Natural killer cell (primary cell): ENCODE measurements around the gene UPP1. TPM values are rescaled to one million over a fixed set of nuclear protein-coding genes. Genes with fewer than 3 reads are reported as not detected.

Source experiments
- ATAC-seq, 3 donors: fragments of 150-1000 bp in 2 of 3; fragments of 200-7000 bp in 1 of 3; cut with Tn5 transposase; 1 replicate in 1 of 3; 2 replicates in 2 of 3; pipeline ENCODE4 v1.10.0; 2021; ENCODE audit warnings: mild to moderate bottlenecking in 2 of 3, moderate library complexity in 2 of 3
- DNase-seq, 2 donors: peaks; one replicate each; pipeline versions ENCODE4 v3.0.0 to v3.0.0-alpha.2; 2013 to 2021; ENCODE audit warnings: mixed read lengths in 1 of 2
- H3K27ac ChIP-seq: one replicate; pipeline ENCODE4 v1.5.1; 2013; ENCODE audit warnings: mild to moderate bottlenecking, low read length
- H3K27me3 ChIP-seq: one replicate; pipeline ENCODE4 v1.6.1; 2013; ENCODE audit warnings: low read length; ENCODE audit not compliant: control insufficient read depth, insufficient read depth
- H3K36me3 ChIP-seq: one replicate; pipeline ENCODE4 v1.6.1; 2013; ENCODE audit warnings: low read length; ENCODE audit not compliant: control insufficient read depth, insufficient read depth
- H3K4me1 ChIP-seq: one replicate; pipeline ENCODE4 v1.6.1; 2013; ENCODE audit warnings: low read length; ENCODE audit not compliant: control insufficient read depth, insufficient read depth
- H3K4me3 ChIP-seq: one replicate; pipeline ENCODE4 v1.5.1; 2013; ENCODE audit warnings: low read length
- H3K9me3 ChIP-seq: one replicate; pipeline ENCODE4 v1.6.1; 2013; ENCODE audit warnings: low read length; ENCODE audit not compliant: control insufficient read depth, insufficient read depth
- H3K27ac Mint-ChIP-seq, 2 donors: one replicate each; pipeline ENCODE4 v1.8.0; 2022; ENCODE audit warnings: mild to moderate bottlenecking in 2 of 2, mixed read lengths in 2 of 2, moderate library complexity in 1 of 2
- H3K27me3 Mint-ChIP-seq, 2 donors: one replicate each; pipeline ENCODE4 v1.8.0; 2022; ENCODE audit warnings: low read depth in 2 of 2, mixed read lengths in 2 of 2
- H3K36me3 Mint-ChIP-seq: one replicate; pipeline ENCODE4 v1.8.0; 2022; ENCODE audit warnings: mixed read lengths
- H3K4me1 Mint-ChIP-seq, 2 donors: one replicate each; pipeline ENCODE4 v1.8.0; 2022; ENCODE audit warnings: mixed read lengths in 2 of 2
- H3K4me3 Mint-ChIP-seq: one replicate; pipeline ENCODE4 v1.8.0; 2022; ENCODE audit warnings: mild to moderate bottlenecking, moderate library complexity, mixed read lengths
- H3K9me3 Mint-ChIP-seq, 2 donors: one replicate each; pipeline ENCODE4 v1.8.0; 2022; ENCODE audit warnings: mixed read lengths in 2 of 2
- CTCF ChIP-seq: fragments of 200-600 bp; IDR thresholded peaks from one replicate; pipeline ENCODE4 v1.8.0; 2022; ENCODE audit warnings: antibody characterized with exemption
- WGBS: methylation state at CpG from one replicate; pipeline ENCODE4 v1.1.7; 2013; ENCODE audit warnings: missing lambda C conversion rate; ENCODE audit not compliant: insufficient coverage; 5-methylcytosine and 5-hydroxymethylcytosine counted together
- intact Hi-C: fragments of 100-400 bp; cut with micrococcal nuclease; formaldehyde crosslinking; loops from one replicate; pipeline ENCODE4 v1.14.2; 2022
- total RNA-seq, 4 donors: library from RNA; stranded (reverse); fragments of 120-200 nt in 1 of 4; gene quantifications; one replicate each; pipeline versions ENCODE4 v1.2.3 to v1.2.4, GENCODE V29; 2013 to 2022

Gene UPP1
- total RNA-seq, 3 donors from 2014 or later (not counting 1 experiment from before 2014, with no cell fraction given), result 98.5 to 121 (median 113) TPM

DNA sequence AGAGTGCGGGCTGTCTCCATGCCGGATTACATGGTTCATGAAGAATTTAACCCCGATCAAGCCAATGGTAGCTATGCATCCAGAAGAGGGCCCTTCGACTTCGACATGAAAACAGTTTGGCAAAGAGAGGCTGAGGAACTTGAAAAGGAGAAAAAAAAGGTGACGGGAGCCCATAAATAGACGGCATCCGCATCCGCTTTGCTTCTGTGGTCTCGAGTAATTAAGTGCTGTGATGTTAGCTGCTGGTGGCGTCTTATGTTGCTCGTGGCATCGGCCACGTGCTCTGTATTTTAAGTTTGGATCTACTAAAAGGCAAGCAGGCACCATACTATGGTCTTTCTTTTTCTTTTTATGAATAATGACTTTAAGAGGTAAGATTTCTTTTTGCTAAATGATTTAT, 42.6 kb upstream of the UPP1 start:
- peak overlapping the region; percentile 70 for H3K4me3 Mint-ChIP-seq
- 64% methylated on average over 14 of the region's 14 CpGs for WGBS
- H3K4me1 ChIP-seq, result peaks cover 29% of the 10 kb centered on the region
- intact Hi-C loops, result loop anchor here (2.0 kb wide), 1 partner anchor 38 kb away; no protein-coding TSS in a partner anchor
- peak; percentile 76 to 84 (median 83) for ATAC-seq
- no peaks in the 10 kb centered on the region for H3K27me3 ChIP-seq
- H3K4me1 Mint-ChIP-seq, result peaks cover 29 to 56% of the 10 kb centered on the region in 2 donors
- peak overlapping the region; percentile 43 to 79 for H3K27ac Mint-ChIP-seq
- H3K27ac ChIP-seq, result no peak overlapping the region
- no peaks in the 10 kb centered on the region for H3K36me3 ChIP-seq
- peaks cover 0 to 6% of the 10 kb centered on the region in 2 donors for H3K27me3 Mint-ChIP-seq
- H3K36me3 Mint-ChIP-seq, result no peaks in the 10 kb centered on the region
- H3K4me3 ChIP-seq, result no peak overlapping the region
- no peaks in the 10 kb centered on the region for H3K9me3 ChIP-seq
- H3K9me3 Mint-ChIP-seq, result no peaks in the 10 kb centered on the region
- no peak for TF ChIP-seq CTCF
- peak in 1 of 2 donors; percentile 62 for DNase-seq

GRCh38 chr7:48048113-48048512, 41.0 kb upstream of the UPP1 start:
- H3K36me3 Mint-ChIP-seq, result no peaks in the 10 kb centered on the region
- H3K4me1 Mint-ChIP-seq, result peaks cover 29 to 56% of the 10 kb centered on the region in 2 donors
- DNase-seq (no peak), ATAC-seq (no peak)
- peaks cover 0 to 6% of the 10 kb centered on the region in 2 donors for H3K27me3 Mint-ChIP-seq
- no peaks in the 10 kb centered on the region for H3K9me3 Mint-ChIP-seq
- no peak overlapping the region for H3K27ac Mint-ChIP-seq
- peaks cover 29% of the 10 kb centered on the region for H3K4me1 ChIP-seq
- H3K27me3 ChIP-seq, result no peaks in the 10 kb centered on the region
- no peak overlapping the region for H3K4me3 Mint-ChIP-seq
- H3K27ac ChIP-seq, result no peak overlapping the region
- no peak for TF ChIP-seq CTCF
- H3K9me3 ChIP-seq, result no peaks in the 10 kb centered on the region
- H3K4me3 ChIP-seq, result no peak overlapping the region
- no peaks in the 10 kb centered on the region for H3K36me3 ChIP-seq
- 98% methylated on average over 8 of the region's 8 CpGs for WGBS
- intact Hi-C loops, result no loop called here

- no peak overlapping the region for H3K4me3 Mint-ChIP-seq
- H3K4me3 ChIP-seq, result no peak overlapping the region
- peaks cover 0 to 6% of the 10 kb centered on the region in 2 donors for H3K27me3 Mint-ChIP-seq
- ATAC-seq (peak in 2 of 3 donors; percentile 24 to 57), DNase-seq (peak in 1 of 2 donors; percentile 15)
- peaks cover 23% of the 10 kb centered on the region for H3K4me1 ChIP-seq
- H3K27me3 ChIP-seq, result no peaks in the 10 kb centered on the region
- intact Hi-C loops, result no loop called here
- no peaks in the 10 kb centered on the region for H3K9me3 Mint-ChIP-seq
- H3K4me1 Mint-ChIP-seq, result peaks cover 28 to 48% of the 10 kb centered on the region in 2 donors
- peak overlapping the region in 1 of 2 donors; percentile 48 for H3K27ac Mint-ChIP-seq
- no peaks in the 10 kb centered on the region for H3K36me3 ChIP-seq
- no peaks in the 10 kb centered on the region for H3K36me3 Mint-ChIP-seq
- TF ChIP-seq CTCF, result no peak
- no peaks in the 10 kb centered on the region for H3K9me3 ChIP-seq
- 77% methylated on average over 8 of the region's 8 CpGs for WGBS
- no peak overlapping the region for H3K27ac ChIP-seq
Measured at GRCh38 chr7:48049850-48050249, 39.2 kb upstream of the UPP1 start.

DNA sequence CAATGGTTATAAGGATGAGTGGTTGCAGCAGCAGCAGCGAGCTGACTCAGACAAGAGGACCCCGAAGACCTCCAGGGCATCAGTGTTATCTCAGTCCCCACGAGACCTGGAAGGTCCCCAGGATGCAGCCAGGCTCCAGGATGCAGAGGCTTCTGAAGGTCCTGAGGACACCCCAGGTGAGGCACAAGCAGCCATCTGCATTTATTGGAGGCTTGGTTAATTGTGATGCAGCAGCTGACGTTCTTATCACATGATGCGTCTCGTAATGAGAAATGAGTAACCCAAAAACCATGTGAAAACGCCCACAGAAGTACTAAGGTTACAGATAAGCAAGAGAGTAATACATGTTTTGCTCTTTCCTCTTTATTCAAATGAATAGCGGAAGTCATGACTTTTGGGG, 36.3 kb upstream of the UPP1 start:
- intact Hi-C loops, result no loop called here
- Histone ChIP-seq H3K9me3 (no peaks in the 10 kb centered on the region), H3K36me3 (no peaks in the 10 kb centered on the region), H3K4me3 (no peak overlapping the region), H3K27me3 (no peaks in the 10 kb centered on the region), H3K27ac (no peak overlapping the region), H3K4me1 (no peaks in the 10 kb centered on the region)
- no peak overlapping the region for H3K27ac Mint-ChIP-seq
- peaks cover 7 to 25% of the 10 kb centered on the region in 2 donors for H3K4me1 Mint-ChIP-seq
- DNase-seq (peak in 1 of 2 donors; percentile 26), ATAC-seq (no peak)
- 79% methylated on average over 8 of the region's 8 CpGs for WGBS
- peaks cover 0 to 3% of the 10 kb centered on the region in 2 donors for H3K9me3 Mint-ChIP-seq
- H3K4me3 Mint-ChIP-seq, result no peak overlapping the region
- H3K27me3 Mint-ChIP-seq, result peaks cover 0 to 3% of the 10 kb centered on the region in 2 donors
- no peak for TF ChIP-seq CTCF
- H3K36me3 Mint-ChIP-seq, result peaks cover 9% of the 10 kb centered on the region
